Testis (tissue), 3 donors: ENCODE measurements around the gene SPOCK2. TPM values are rescaled to one million over a fixed set of nuclear protein-coding genes. Genes with fewer than 3 reads are reported as not detected.

Experiments
- DNase-seq: peaks from one replicate; pipeline ENCODE4 v3.0.0-alpha.2; 2019
- H3K27ac ChIP-seq, 2 donors: fragments of 200-600 bp; sonication (generic); one replicate each; pipeline ENCODE4 v1.5.1; 2019
- H3K27me3 ChIP-seq: fragments of 200-600 bp; sonication (generic); one replicate; pipeline ENCODE4 v1.5.1; 2019
- H3K36me3 ChIP-seq: fragments of 200-600 bp; sonication (generic); one replicate; pipeline ENCODE4 v1.5.1; 2017; ENCODE audit warnings: low read depth; ENCODE audit errors: missing control alignments
- H3K4me1 ChIP-seq: fragments of 200-600 bp; sonication (generic); one replicate; pipeline ENCODE4 v1.5.1; 2019
- H3K4me3 ChIP-seq, 2 donors: fragments of 200-600 bp; sonication (generic); one replicate each; pipeline ENCODE4 v1.5.1; 2017 to 2019
- H3K9me3 ChIP-seq: fragments of 200-600 bp; sonication (generic); one replicate; pipeline ENCODE4 v1.5.1; 2017
- CTCF ChIP-seq, 3 experiments: fragments of 450-650 bp in 2 of 3; fragments of 200-600 bp in 1 of 3; sonication (generic) in 1 of 3; IDR thresholded peaks; one replicate each; pipeline ENCODE4 v1.5.1; 2016 to 2019; ENCODE audit warnings: antibody characterized with exemption in 3 of 3, mild to moderate bottlenecking in 2 of 3, moderate library complexity in 1 of 3
- POLR2A ChIP-seq: fragments of 450-650 bp; IDR thresholded peaks from one replicate; pipeline ENCODE4 v1.6.1; 2017; ENCODE audit warnings: antibody characterized with exemption, mild to moderate bottlenecking, moderate library complexity
- WGBS, 2 donors: methylation state at CpG; one replicate each; pipeline ENCODE4 v1.1.5; 2018; 5-methylcytosine and 5-hydroxymethylcytosine counted together
- intact Hi-C: fragments of 100-400 bp; cut with DNase I; formaldehyde crosslinking; loops from one replicate; pipeline ENCODE4 v1.15.1; 2023; ENCODE audit warnings: low total_unique reads
- polyA plus RNA-seq: library from polyadenylated mRNA; stranded (reverse); fragments of 350-450 nt; fragmentation: Illumina TruSeq; extraction: RNeasy Lipid Tissue Mini Kit (QIAGEN cat#74804); gene quantifications from one replicate; pipeline ENCODE4 v1.2.3, GENCODE V29; 2014; ENCODE audit warnings: low read depth, low replicate concordance; ENCODE audit not compliant: insufficient read depth
- total RNA-seq, 2 donors: library from RNA; depleted of rRNA; stranded (reverse); fragments of >200 nt; gene quantifications; one replicate each; pipeline ENCODE4 v1.2.3, GENCODE V29; 2016

The SPOCK2 gene
- total and polyA plus RNA-seq, 3 donors from 2014 or later: 73.6 to 212 (median 113) TPM

GRCh38 chr10:72038458-72039001 lies 49.8 kb downstream of the SPOCK2 start:
- intact Hi-C loops: no loop called here
- peak; percentile 79 for DNase-seq
- peak overlapping the region; percentile 76 to 89 for H3K27ac ChIP-seq
- no peaks in the 10 kb centered on the region for H3K27me3 ChIP-seq
- no peak overlapping the region for H3K4me3 ChIP-seq
- no peaks in the 10 kb centered on the region for H3K9me3 ChIP-seq
- 47 to 50% methylated on average over 13 of the region's 13 CpGs for WGBS, 2 donors
- H3K4me1 ChIP-seq: peaks cover 79% of the 10 kb centered on the region
- no peaks in the 10 kb centered on the region for H3K36me3 ChIP-seq
- TF ChIP-seq POLR2A: no peak

- TF ChIP-seq POLR2A (no peak), CTCF (IDR thresholded peaks at IDR 0.05) (no peak)
- Histone ChIP-seq H3K4me3 (no peak overlapping the region), H3K27ac (peak overlapping the region; percentile 76 to 89), H3K36me3 (no peaks in the 10 kb centered on the region), H3K27me3 (no peaks in the 10 kb centered on the region), H3K4me1 (peaks cover 79% of the 10 kb centered on the region), H3K9me3 (no peaks in the 10 kb centered on the region)
- 44 to 67% methylated on average over 3 of the region's 3 CpGs for WGBS, 2 donors
- intact Hi-C loops: no loop called here
- DNase-seq: no peak
Observed at GRCh38 chr10:72037811-72038210, 50.5 kb downstream of the SPOCK2 start.

- intact Hi-C loops: no loop called here
- Histone ChIP-seq H3K4me1 (peaks cover 79% of the 10 kb centered on the region), H3K36me3 (no peaks in the 10 kb centered on the region), H3K4me3 (no peak overlapping the region), H3K27ac (peak overlapping the region; percentile 76 to 89), H3K9me3 (no peaks in the 10 kb centered on the region), H3K27me3 (no peaks in the 10 kb centered on the region)
- WGBS, 2 donors: 74 to 99% methylated on average over 8 of the region's 8 CpGs
- DNase-seq: no peak
- no peak for TF ChIP-seq CTCF (IDR thresholded peaks at IDR 0.05)
- TF ChIP-seq POLR2A: no peak
Observed at GRCh38 chr10:72037266-72037665, 51.1 kb downstream of the SPOCK2 start.

- Histone ChIP-seq H3K36me3 (no peaks in the 10 kb centered on the region), H3K27ac (peak overlapping the region; percentile 56 to 92), H3K9me3 (no peaks in the 10 kb centered on the region), H3K4me1 (peaks cover 89% of the 10 kb centered on the region), H3K27me3 (no peaks in the 10 kb centered on the region), H3K4me3 (no peak overlapping the region)
- TF ChIP-seq POLR2A: no peak
- TF ChIP-seq CTCF (IDR thresholded peaks at IDR 0.05): no peak
- 48 to 61% methylated on average over 9 to 13 of the region's 13 CpGs for WGBS, 2 donors
- DNase-seq: peak; percentile 75
- intact Hi-C loops: no loop called here
Observed at GRCh38 chr10:72035252-72035887, 53.0 kb downstream of the SPOCK2 start.

GRCh38 chr10:72034761-72035160 lies 53.6 kb downstream of the SPOCK2 start:
- peak overlapping the region; percentile 56 to 92 for H3K27ac ChIP-seq
- H3K4me3 ChIP-seq: no peak overlapping the region
- no peaks in the 10 kb centered on the region for H3K9me3 ChIP-seq
- H3K36me3 ChIP-seq: no peaks in the 10 kb centered on the region
- TF ChIP-seq CTCF (IDR thresholded peaks at IDR 0.05): no peak
- no peak for TF ChIP-seq POLR2A
- intact Hi-C loops: no loop called here
- H3K4me1 ChIP-seq: peaks cover 92% of the 10 kb centered on the region
- no peak for DNase-seq
- no peaks in the 10 kb centered on the region for H3K27me3 ChIP-seq
- 96 to 100% methylated on average over 4 of the region's 4 CpGs for WGBS, 2 donors
